ENCODE results near the gene FAM114A2. TPM values are rescaled to one million over a fixed set of nuclear protein-coding genes. Genes with fewer than 3 reads are reported as not detected.

FAM114A2 gene
- total RNA-seq, 2 donors from 2014 or later = 29.6 to 35.0 TPM

- intact Hi-C loops (cut with DNase I) = loop anchor here (2.0 to 5.0 kb wide), 3 partner anchors 467 to 1432 kb away; no protein-coding TSS in a partner anchor
- DNase-seq (no peak), ATAC-seq (no peak)
Observed at GRCh38 chr5:153964191-153964879, 74.4 kb downstream of the FAM114A2 start.

GRCh38 chr5:153960269-153961215 lies 78.2 kb downstream of the FAM114A2 start:
- DNase-seq (no peak), ATAC-seq (no peak)
- intact Hi-C loops (cut with DNase I) = loop anchor here in 1 of 2 donors (5.0 kb wide), 1 partner anchor 463 kb away; no protein-coding TSS in a partner anchor

- peak in 1 of 2 donors; percentile 19 for ATAC-seq
Observed at GRCh38 chr5:153959134-153959957, 79.4 kb downstream of the FAM114A2 start.

GRCh38 chr5:153957205-153957604 lies 81.5 kb downstream of the FAM114A2 start:
- intact Hi-C loops (cut with DNase I) = no loop called here
- no peak for DNase-seq
- no peak for ATAC-seq

More at GRCh38 chr5:153959134-153959957, 79.4 kb downstream of the FAM114A2 start:
- intact Hi-C loops (cut with DNase I) = no loop called here
- DNase-seq = no peak

- ATAC-seq (no peak), DNase-seq (no peak)
- intact Hi-C loops (cut with DNase I) = no loop called here
Observed at GRCh38 chr5:153953411-153953810, 85.3 kb downstream of the FAM114A2 start.

GRCh38 chr5:153952893-153953292 lies 85.8 kb downstream of the FAM114A2 start:
- no peak for DNase-seq
- intact Hi-C loops (cut with DNase I) = no loop called here
- ATAC-seq = no peak

- DNase-seq (no peak), ATAC-seq (no peak)
- intact Hi-C loops (cut with DNase I) = no loop called here
Observed at GRCh38 chr5:153952057-153952456, 86.7 kb downstream of the FAM114A2 start.

- DNase-seq (no peak), ATAC-seq (no peak)
- intact Hi-C loops (cut with DNase I) = no loop called here
Observed at GRCh38 chr5:153941265-153941664, 97.4 kb downstream of the FAM114A2 start.

Other genes starting within 250 kb of the FAM114A2 start
- gene MFAP3, start 57 bp upstream of the FAM114A2 start, total RNA-seq = 10 to 100 TPM; 34.0 to 35.3 TPM
- 10 to 100 TPM; 19.0 to 19.1 TPM for gene GALNT10, start 151.8 kb upstream of the FAM114A2 start, total RNA-seq